ENCODE results near the gene CENPN.

CENPN gene

DNA sequence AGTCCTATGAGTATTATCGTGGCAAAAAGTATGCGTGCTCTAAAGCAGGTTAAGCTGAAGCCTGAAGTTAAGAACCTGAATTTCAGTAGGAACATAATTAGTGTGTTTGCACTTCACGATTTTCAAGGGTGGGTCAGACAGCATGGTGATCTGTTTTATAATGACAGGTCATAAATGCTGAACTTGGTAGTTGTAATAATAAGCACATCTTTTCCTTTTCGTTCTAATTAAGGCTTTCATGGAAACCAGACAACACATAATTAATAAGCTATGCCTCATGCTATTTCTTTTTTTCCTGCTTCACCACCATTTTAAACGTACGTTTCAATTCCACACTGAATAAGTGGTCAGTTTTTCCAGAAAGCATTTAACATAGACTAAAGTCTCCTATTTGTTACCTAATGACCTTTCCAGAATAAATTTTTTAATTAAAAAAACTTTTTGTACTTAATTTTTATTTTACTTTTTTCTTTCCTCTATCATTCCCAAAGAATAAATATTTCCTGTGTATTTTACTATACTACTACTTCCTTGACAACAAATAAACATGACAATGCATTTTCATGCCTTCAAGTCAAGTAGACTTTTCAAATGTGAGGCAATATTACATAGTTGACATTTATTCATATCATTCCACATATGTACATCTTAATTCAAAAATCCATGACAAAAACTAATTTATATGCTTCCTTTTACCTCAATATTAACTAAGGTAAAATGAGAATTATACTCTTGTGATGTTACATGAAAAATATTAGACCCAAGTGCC is 22.7 kb upstream of the CENPN start:
- TF ChIP-seq, protein P1, sequence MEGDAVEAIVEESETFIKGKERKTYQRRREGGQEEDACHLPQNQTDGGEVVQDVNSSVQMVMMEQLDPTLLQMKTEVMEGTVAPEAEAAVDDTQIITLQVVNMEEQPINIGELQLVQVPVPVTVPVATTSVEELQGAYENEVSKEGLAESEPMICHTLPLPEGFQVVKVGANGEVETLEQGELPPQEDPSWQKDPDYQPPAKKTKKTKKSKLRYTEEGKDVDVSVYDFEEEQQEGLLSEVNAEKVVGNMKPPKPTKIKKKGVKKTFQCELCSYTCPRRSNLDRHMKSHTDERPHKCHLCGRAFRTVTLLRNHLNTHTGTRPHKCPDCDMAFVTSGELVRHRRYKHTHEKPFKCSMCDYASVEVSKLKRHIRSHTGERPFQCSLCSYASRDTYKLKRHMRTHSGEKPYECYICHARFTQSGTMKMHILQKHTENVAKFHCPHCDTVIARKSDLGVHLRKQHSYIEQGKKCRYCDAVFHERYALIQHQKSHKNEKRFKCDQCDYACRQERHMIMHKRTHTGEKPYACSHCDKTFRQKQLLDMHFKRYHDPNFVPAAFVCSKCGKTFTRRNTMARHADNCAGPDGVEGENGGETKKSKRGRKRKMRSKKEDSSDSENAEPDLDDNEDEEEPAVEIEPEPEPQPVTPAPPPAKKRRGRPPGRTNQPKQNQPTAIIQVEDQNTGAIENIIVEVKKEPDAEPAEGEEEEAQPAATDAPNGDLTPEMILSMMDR (IDR thresholded peaks at IDR 0.05; ENCODE audit: extremely low read depth, missing control alignments), result no peak
- no peak for DNase-seq (ENCODE audit: low spot score)

- TF ChIP-seq, protein P1 (IDR thresholded peaks at IDR 0.05; ENCODE audit: extremely low read depth, missing control alignments), result no peak
- DNase-seq (ENCODE audit: low spot score), result no peak
Observed at GRCh38 chr16:80985611-80986010, 21.4 kb upstream of the CENPN start.

- no peak for DNase-seq (ENCODE audit: low spot score)
- TF ChIP-seq, protein P1 (IDR thresholded peaks at IDR 0.05; ENCODE audit: extremely low read depth, missing control alignments), result no peak
Observed at GRCh38 chr16:80986557-80986956, 20.5 kb upstream of the CENPN start.

- DNase-seq (ENCODE audit: low spot score), result no peak
- TF ChIP-seq, protein P1 (IDR thresholded peaks at IDR 0.05; ENCODE audit: extremely low read depth, missing control alignments), result no peak
Observed at GRCh38 chr16:80988756-80989155, 18.3 kb upstream of the CENPN start.

DNA sequence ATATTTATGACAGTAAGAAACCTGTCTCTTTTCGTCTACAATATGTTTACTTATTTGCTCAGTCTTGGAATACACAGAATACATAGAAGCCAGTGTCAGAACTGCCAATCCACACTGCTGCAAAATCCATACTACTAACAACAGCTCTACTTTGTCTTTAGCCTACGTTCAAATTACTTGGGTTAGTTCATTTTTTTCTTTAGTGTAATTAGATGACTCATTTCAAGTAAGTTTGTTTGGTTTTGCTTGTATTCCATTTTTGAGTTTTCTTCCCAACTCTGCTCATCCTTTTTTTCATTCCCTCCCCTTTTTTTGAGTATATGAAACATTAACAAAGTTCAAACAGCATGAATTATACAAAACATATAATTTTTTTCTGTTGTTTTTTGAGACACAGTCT is 17.2 kb upstream of the CENPN start:
- no peak for DNase-seq (ENCODE audit: low spot score)
- TF ChIP-seq, protein P1 (IDR thresholded peaks at IDR 0.05; ENCODE audit: extremely low read depth, missing control alignments), result no peak

- TF ChIP-seq, protein P1 (IDR thresholded peaks at IDR 0.05; ENCODE audit: extremely low read depth, missing control alignments), result no peak
- no peak for DNase-seq (ENCODE audit: low spot score)
Observed at GRCh38 chr16:80990577-80990976, 16.4 kb upstream of the CENPN start.

DNA sequence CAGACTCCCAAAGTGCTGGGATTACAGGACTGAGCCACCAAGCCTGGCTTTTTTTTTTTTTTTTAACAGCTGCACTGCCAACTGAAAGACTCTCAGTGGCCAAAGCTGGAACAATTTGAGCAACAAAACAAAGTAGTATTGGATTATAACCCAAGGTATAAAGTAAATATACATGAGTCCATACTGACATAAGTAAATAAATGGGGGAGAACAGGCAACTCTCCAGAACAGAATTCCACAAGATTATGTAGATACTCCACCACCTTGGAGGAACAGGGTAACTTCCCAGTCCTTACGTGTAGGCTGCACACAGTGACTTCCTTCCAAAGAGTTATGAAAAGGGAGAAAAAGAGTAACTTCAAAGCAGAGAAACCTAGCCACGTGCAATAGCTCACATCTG is 16.0 kb upstream of the CENPN start:
- DNase-seq (ENCODE audit: low spot score), result no peak

More for the DNA sequence above, 16.0 kb upstream of the CENPN start:
- TF ChIP-seq, protein P1 (IDR thresholded peaks at IDR 0.05; ENCODE audit: extremely low read depth, missing control alignments), result no peak

Data from GM20000 (cell line).